ENCODE measurements around the gene SLC4A1. TPM values are rescaled to one million over a fixed set of nuclear protein-coding genes. Genes with fewer than 3 reads are reported as not detected.

The SLC4A1 gene
- total RNA-seq, 4 donors from 2014 or later, result 0.08 to 0.54 (median 0.45) TPM; not detected in 1

DNA sequence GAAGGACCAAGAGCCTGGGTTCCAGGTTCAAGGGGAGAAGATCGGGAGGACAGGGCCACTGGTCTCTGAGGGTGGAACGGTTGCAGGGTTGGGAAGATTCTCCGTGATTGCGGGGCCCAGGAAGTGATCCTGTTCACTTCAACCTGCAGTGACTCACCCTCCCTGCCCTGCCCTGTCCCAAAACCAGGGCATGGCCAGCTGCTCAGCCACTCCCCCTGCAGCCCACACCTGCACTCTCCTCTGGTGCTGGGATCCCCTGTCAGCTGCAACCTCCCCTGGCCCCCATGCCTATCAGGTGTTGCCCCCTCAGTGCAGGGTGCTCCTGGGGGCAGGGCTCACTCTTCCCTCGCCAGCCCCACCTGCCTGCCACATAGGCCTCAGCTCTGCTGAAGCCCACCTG lies 41.5 kb upstream of the SLC4A1 start:
- no peak for TF ChIP-seq POLR2AphosphoS5 (IDR thresholded peaks at IDR 0.05)
- no peak for TF ChIP-seq EP300 (IDR thresholded peaks at IDR 0.05)
- TF ChIP-seq POLR2A (IDR thresholded peaks at IDR 0.05), result no peak
- no peak for TF ChIP-seq CTCF (IDR thresholded peaks at IDR 0.05)
- no peak for ATAC-seq
- 38 to 46% methylated on average over 2 to 4 of the region's 5 CpGs for WGBS, 2 donors (ENCODE audit: low coverage in 1 of 2)
- Histone ChIP-seq H3K9me3 (no peaks in the 10 kb centered on the region), H3K36me3 (no peaks in the 10 kb centered on the region), H3K27ac (no peak overlapping the region), H3K27me3 (peaks cover 24% of the 10 kb centered on the region), H3K4me3 (no peak overlapping the region), H3K4me1 (peaks cover 0 to 25% (median 14%) of the 10 kb centered on the region in 3 donors)

DNA sequence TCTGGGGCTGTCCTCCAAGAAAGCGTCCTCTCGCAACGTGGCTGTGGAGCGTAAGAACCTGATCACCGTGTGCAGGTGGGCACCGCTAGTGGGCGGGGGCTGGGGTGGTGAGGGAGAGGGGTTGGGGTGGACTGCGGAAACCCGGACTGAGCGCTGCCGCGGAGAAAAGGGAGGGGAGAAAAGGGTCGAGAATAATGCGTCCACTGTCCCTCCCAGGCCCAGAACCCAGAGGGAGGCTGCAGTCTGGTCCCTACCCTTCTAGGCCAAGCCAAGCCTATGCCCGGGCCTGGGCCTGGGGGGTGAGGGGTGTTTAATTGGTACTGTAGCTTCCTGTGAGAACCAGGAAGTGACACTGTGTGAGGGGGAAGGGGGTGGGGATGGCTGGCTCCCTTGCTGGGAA lies 40.9 kb upstream of the SLC4A1 start:
- Histone ChIP-seq H3K36me3 (no peaks in the 10 kb centered on the region), H3K4me1 (peaks cover 0 to 23% (median 14%) of the 10 kb centered on the region in 3 donors), H3K9me3 (no peaks in the 10 kb centered on the region), H3K27ac (peak overlapping the region in 2 of 4 donors; percentile 70 to 75), H3K27me3 (peaks cover 21% of the 10 kb centered on the region), H3K4me3 (peak overlapping the region in 1 of 2 donors; percentile 57)
- TF ChIP-seq EP300 (IDR thresholded peaks at IDR 0.05), result no peak
- no peak for ATAC-seq
- 0% methylated on average over 6 of the region's 15 CpGs; no CpG with 5 or more reads in 1 of the 2 donors for WGBS, 2 donors (ENCODE audit: low coverage in 1 of 2)

GRCh38 chr17:44308320-44308818 lies 40.4 kb upstream of the SLC4A1 start, which contains the start of gene RUNDC3A:
Gene RUNDC3A (plus strand): TSS chr17:44308601. CDS start chr17:44308833, 232 bp downstream.
- TF ChIP-seq EP300 (IDR thresholded peaks at IDR 0.05) (no peak), CTCF (IDR thresholded peaks at IDR 0.05) (no peak), POLR2A (IDR thresholded peaks at IDR 0.05) (no peak), POLR2AphosphoS5 (IDR thresholded peaks at IDR 0.05) (no peak)
- H3K27me3 ChIP-seq, result peaks cover 18% of the 10 kb centered on the region
- peaks cover 0 to 23% (median 14%) of the 10 kb centered on the region in 3 donors for H3K4me1 ChIP-seq
- no CpG with 5 or more reads among the region's 39 CpGs for WGBS, 2 donors (ENCODE audit: low coverage in 1 of 2)
- H3K9me3 ChIP-seq, result no peaks in the 10 kb centered on the region
- H3K27ac ChIP-seq, result peak within 1 kb of the TSS in 3 of 4 donors; percentile 70 to 75 (median 72)
- H3K36me3 ChIP-seq, result no peaks in the 10 kb centered on the region
- ATAC-seq, result peak; percentile 93
- peak within 1 kb of the TSS; percentile 17 to 57 for H3K4me3 ChIP-seq

GRCh38 chr17:44307387-44308186 lies 39.7 kb upstream of the SLC4A1 start:
- ATAC-seq, result peak; percentile 75
- TF ChIP-seq CTCF (IDR thresholded peaks at IDR 0.05), result no peak
- TF ChIP-seq EP300 (IDR thresholded peaks at IDR 0.05), result no peak
- TF ChIP-seq POLR2A (IDR thresholded peaks at IDR 0.05), result no peak
- no peak for TF ChIP-seq POLR2AphosphoS5 (IDR thresholded peaks at IDR 0.05)
- Histone ChIP-seq H3K4me1 (peaks cover 0 to 23% (median 14%) of the 10 kb centered on the region in 3 donors), H3K36me3 (no peaks in the 10 kb centered on the region), H3K27me3 (peaks cover 10% of the 10 kb centered on the region), H3K9me3 (no peaks in the 10 kb centered on the region), H3K4me3 (peak overlapping the region; percentile 17 to 57), H3K27ac (peak overlapping the region in 3 of 4 donors; percentile 70 to 75 (median 72))
- 8 to 17% methylated on average over 4 to 5 of the region's 26 CpGs for WGBS, 2 donors (ENCODE audit: low coverage in 1 of 2)

GRCh38 chr17:44304651-44305050 lies 36.7 kb upstream of the SLC4A1 start:
- ATAC-seq, result no peak
- TF ChIP-seq CTCF (IDR thresholded peaks at IDR 0.05) (no peak), POLR2A (IDR thresholded peaks at IDR 0.05) (no peak), EP300 (IDR thresholded peaks at IDR 0.05) (no peak), POLR2AphosphoS5 (IDR thresholded peaks at IDR 0.05) (no peak)
- H3K4me1 ChIP-seq, result peaks cover 0 to 23% (median 14%) of the 10 kb centered on the region in 3 donors
- no peaks in the 10 kb centered on the region for H3K9me3 ChIP-seq
- no peak overlapping the region for H3K27ac ChIP-seq
- H3K27me3 ChIP-seq, result peaks cover 25% of the 10 kb centered on the region
- H3K4me3 ChIP-seq, result no peak overlapping the region
- no peaks in the 10 kb centered on the region for H3K36me3 ChIP-seq
